IMR-90 (cell line): Measurements from ENCODE around the gene CCDC40. TPM values are rescaled to one million over a fixed set of nuclear protein-coding genes. Genes with fewer than 3 reads are reported as not detected.

Experiments used
- ATAC-seq: fragments of 200-7000 bp; cut with Tn5 transposase; 2 replicates; pipeline ENCODE4 v1.9.1; 2020; ENCODE audit warnings: low read depth, mild to moderate bottlenecking, moderate library complexity
- BruUV-seq: library from RNA; stranded (reverse); fragments of 400-500 nt; replicated peaks from 2 replicates; lab custom pipeline; 2021; lab: Mats Ljungman, UMichigan
- CTCF ChIA-PET: fragments of 300-600 bp; formaldehyde crosslinking; extraction: SDS; loops from one replicate; lab custom pipeline; 2021; ENCODE audit warnings: antibody characterized with exemption; lab: Yijun Ruan, JAX
- POLR2A ChIA-PET: fragments of 300-600 bp; sonication (Branson Sonifier 250); formaldehyde crosslinking; loops from one replicate; lab custom pipeline; 2022; ENCODE audit warnings: antibody characterized with exemption; ENCODE audit not compliant: unreplicated experiment; lab: Charles Lee
- DNase-seq: peaks from one replicate; pipeline ENCODE4 v3.0.0; 2013
- H2AFZ ChIP-seq: replicated peaks from 2 replicates; pipeline ENCODE3; 2013; ENCODE audit warnings: low read length, mild to moderate bottlenecking; ENCODE audit not compliant: poor library complexity
- H2AK5ac ChIP-seq: 2 replicates; pipeline ENCODE4 v1.6.1; 2013; ENCODE audit warnings: low read depth, low read length, inconsistent platforms
- H2AK9ac ChIP-seq: replicated peaks from 2 replicates; pipeline ENCODE3; 2013; ENCODE audit warnings: mild to moderate bottlenecking, low read depth, low read length, moderate library complexity; ENCODE audit not compliant: poor library complexity
- H2BK120ac ChIP-seq: 2 replicates; pipeline ENCODE4 v1.6.1; 2013; ENCODE audit warnings: low read depth, low read length, inconsistent platforms
- H2BK15ac ChIP-seq: 3 replicates; pipeline ENCODE4 v1.6.1; 2013; ENCODE audit warnings: low read depth, low read length, inconsistent platforms
- H2BK20ac ChIP-seq: 2 replicates; pipeline ENCODE4 v1.6.1; 2013; ENCODE audit warnings: low read depth, mild to moderate bottlenecking, inconsistent platforms, low read length, moderate library complexity
- H2BK5ac ChIP-seq: 2 replicates; pipeline ENCODE4 v1.6.1; 2013; ENCODE audit warnings: mild to moderate bottlenecking, low read depth, low read length, inconsistent platforms; ENCODE audit not compliant: poor library complexity, severe bottlenecking
- H3K14ac ChIP-seq: replicated peaks from 2 replicates; pipeline ENCODE4 v1.6.1; 2013; ENCODE audit warnings: low read depth, low read length, inconsistent platforms
- H3K18ac ChIP-seq: 2 replicates; pipeline ENCODE4 v1.6.1; 2013; ENCODE audit warnings: low read depth, low read length, control low read depth
- H3K23ac ChIP-seq: 2 replicates; pipeline ENCODE4 v1.6.1; 2013; ENCODE audit warnings: low read depth, low read length, inconsistent platforms
- H3K27ac ChIP-seq: 2 replicates; pipeline ENCODE4 v1.5.1; 2013; ENCODE audit warnings: mild to moderate bottlenecking, control low read depth, low read length; ENCODE audit not compliant: insufficient read depth
- H3K27me3 ChIP-seq: 2 replicates; pipeline ENCODE4 v1.6.1; 2013; ENCODE audit warnings: low read length; ENCODE audit not compliant: control insufficient read depth, insufficient read depth
- H3K36me3 ChIP-seq: 2 replicates; pipeline ENCODE4 v1.6.1; 2013; ENCODE audit warnings: low read length, mixed read lengths; ENCODE audit not compliant: control insufficient read depth, insufficient read depth
- H3K4ac ChIP-seq: 2 replicates; pipeline ENCODE4 v1.6.1; 2013; ENCODE audit warnings: low read depth, low read length, inconsistent platforms
- H3K4me1 ChIP-seq: 2 replicates; pipeline ENCODE4 v1.6.1; 2013; ENCODE audit warnings: low read length, mixed read lengths; ENCODE audit not compliant: control insufficient read depth, insufficient read depth
- H3K4me2 ChIP-seq: 2 replicates; pipeline ENCODE4 v1.6.1; 2013; ENCODE audit warnings: low read depth, mild to moderate bottlenecking, control low read depth, low read length, moderate library complexity
- H3K4me3 ChIP-seq: 2 replicates; pipeline ENCODE4 v1.5.1; 2013; ENCODE audit warnings: low read depth, mild to moderate bottlenecking, control low read depth, low read length, moderate library complexity; ENCODE audit not compliant: insufficient read depth
- H3K56ac ChIP-seq: 2 replicates; pipeline ENCODE4 v1.6.1; 2013; ENCODE audit warnings: low read length, inconsistent platforms; ENCODE audit not compliant: insufficient read depth; ENCODE audit errors: extremely low read depth
- H3K79me1 ChIP-seq, 2 experiments: 2 replicates each; pipeline ENCODE4 v1.6.1; 2013; ENCODE audit warnings: low read length in 2 of 2, inconsistent platforms in 1 of 2, low read depth in 1 of 2
- H3K9ac ChIP-seq: 2 replicates; pipeline ENCODE4 v1.6.1; 2013; ENCODE audit warnings: low read depth, low read length, control low read depth
- H3K9me1 ChIP-seq: 2 replicates; pipeline ENCODE4 v1.6.1; 2013; ENCODE audit warnings: low read length, inconsistent platforms; ENCODE audit not compliant: insufficient read depth
- H3K9me3 ChIP-seq: 2 replicates; pipeline ENCODE4 v1.6.1; 2013; ENCODE audit warnings: low read length; ENCODE audit not compliant: control insufficient read depth, insufficient read depth
- H4K20me1 ChIP-seq: 2 replicates; pipeline ENCODE4 v1.6.1; 2013; ENCODE audit warnings: low read length, inconsistent platforms; ENCODE audit not compliant: insufficient read depth
- H4K5ac ChIP-seq: 2 replicates; pipeline ENCODE4 v1.6.1; 2013; ENCODE audit warnings: mild to moderate bottlenecking, low read depth, low read length, control low read depth
- H4K8ac ChIP-seq, 2 experiments: 2 replicates each; pipeline ENCODE4 v1.6.1; 2013; ENCODE audit warnings: low read depth in 2 of 2, low read length in 2 of 2, control low read depth in 1 of 2, inconsistent platforms in 1 of 2
- H4K91ac ChIP-seq: 2 replicates; pipeline ENCODE4 v1.6.1; 2013; ENCODE audit warnings: low read depth, low read length, inconsistent platforms; ENCODE audit not compliant: insufficient read depth
- BHLHE40 ChIP-seq: fragments of 150-350 bp; IDR thresholded peaks from 2 replicates; pipeline ENCODE4 v1.6.1; 2016; ENCODE audit warnings: mild to moderate bottlenecking, low read depth, low read length
- CEBPB ChIP-seq: IDR thresholded peaks from 2 replicates; pipeline ENCODE4 v1.6.1; 2012; ENCODE audit warnings: low read depth, low read length, improper control_type of control experiment
- CHD1 ChIP-seq: IDR thresholded peaks from 2 replicates; pipeline ENCODE4 v1.6.1; 2012; ENCODE audit warnings: low read depth, low read length, improper control_type of control experiment
- CTCF ChIP-seq: conservative IDR thresholded peaks from 2 replicates; pipeline ENCODE4 v1.5.1; 2012; ENCODE audit warnings: mild to moderate bottlenecking, low read depth, low read length, improper control_type of control experiment
- ELK1 ChIP-seq: fragments of 150-350 bp; IDR thresholded peaks from 2 replicates; pipeline ENCODE4 v1.6.1; 2016; ENCODE audit warnings: low read depth, mild to moderate bottlenecking, low read length, moderate library complexity, borderline replicate concordance
- FOS ChIP-seq: fragments of 150-350 bp; IDR thresholded peaks from 2 replicates; pipeline ENCODE4 v1.6.1; 2016; ENCODE audit warnings: low read depth, low read length
- MAFK ChIP-seq: IDR thresholded peaks from 2 replicates; pipeline ENCODE4 v1.6.1; 2012; ENCODE audit warnings: low read depth, low read length, improper control_type of control experiment
- MAZ ChIP-seq: IDR thresholded peaks from 2 replicates; pipeline ENCODE4 v1.6.1; 2012; ENCODE audit warnings: low read depth, mild to moderate bottlenecking, low read length, improper control_type of control experiment, moderate library complexity, borderline replicate concordance
- MXI1 ChIP-seq: IDR thresholded peaks from 2 replicates; pipeline ENCODE4 v1.6.1; 2012; ENCODE audit warnings: low read depth, mild to moderate bottlenecking, low read length, moderate library complexity, borderline replicate concordance
- NFE2L2 ChIP-seq: fragments of 150-350 bp; IDR thresholded peaks from 2 replicates; pipeline ENCODE4 v1.6.1; 2016; ENCODE audit warnings: low read depth, mild to moderate bottlenecking, low read length
- POLR2A ChIP-seq: IDR thresholded peaks from 2 replicates; pipeline ENCODE4 v1.6.1; 2012; ENCODE audit warnings: mild to moderate bottlenecking, low read depth, low read length
- RAD21 ChIP-seq: IDR thresholded peaks from 2 replicates; pipeline ENCODE4 v1.6.1; 2012; ENCODE audit warnings: low read length, improper control_type of control experiment
- RCOR1 ChIP-seq: IDR thresholded peaks from 2 replicates; pipeline ENCODE4 v1.6.1; 2012; ENCODE audit warnings: mild to moderate bottlenecking, low read length, improper control_type of control experiment; ENCODE audit not compliant: insufficient replicate concordance
- RFX5 ChIP-seq: IDR thresholded peaks from 2 replicates; pipeline ENCODE4 v1.8.0; 2012; ENCODE audit warnings: low read depth, mild to moderate bottlenecking, low read length, moderate library complexity
- SMC3 ChIP-seq: fragments of 150-350 bp; IDR thresholded peaks from 2 replicates; pipeline ENCODE4 v1.6.1; 2016; ENCODE audit warnings: low read depth, mild to moderate bottlenecking, antibody characterized with exemption, low read length, moderate library complexity
- USF2 ChIP-seq: fragments of 150-350 bp; IDR thresholded peaks from 2 replicates; pipeline ENCODE4 v1.6.1; 2017; ENCODE audit warnings: mild to moderate bottlenecking, antibody characterized with exemption, low read length, low read depth
- WGBS, 2 experiments: methylation state at CpG; one replicate each; pipeline versions ENCODE4 v1.1.5 to v1.1.7; 2013; ENCODE audit warnings: missing lambda C conversion rate in 2 of 2; ENCODE audit not compliant: insufficient read length in 1 of 2; ENCODE audit errors: extremely low coverage in 2 of 2; 5-methylcytosine and 5-hydroxymethylcytosine counted together
- dilution Hi-C: fragments of 300-500 bp; cut with HindIII; formaldehyde crosslinking; loops from one replicate; pipeline ENCODE4 v1.14.3; 2018; ENCODE audit warnings: low sequenced_read_pairs; ENCODE audit not compliant: unreplicated experiment
- in situ Hi-C: fragments of 300-500 bp; cut with MboI; formaldehyde crosslinking; loops from 3 replicates; pipeline ENCODE4 v1.14.3; 2019; ENCODE audit warnings: low sequenced_read_pairs, inconsistent platforms, mixed read lengths
- intact Hi-C: fragments of 100-400 bp; cut with micrococcal nuclease; formaldehyde crosslinking; loops from 2 replicates; pipeline ENCODE4 v1.10.0; 2022
- polyA plus RNA-seq, 3 experiments: library from polyadenylated mRNA; depleted of rRNA; stranded (reverse); fragments of >200 nt; gene quantifications; 2 replicates each; pipeline ENCODE4 v1.2.3, GENCODE V29; 2012; ENCODE audit warnings: low replicate concordance in 1 of 3
- total RNA-seq: library from RNA; depleted of rRNA; stranded (reverse); fragments of >200 nt; gene quantifications from 2 replicates; pipeline ENCODE4 v1.2.3, GENCODE V29; 2012

CCDC40 gene
- total and polyA plus RNA-seq, 2 of the 4 experiments (the other 2 are of a cell fraction): 0.90 to 4.7 TPM

- CTCF ChIA-PET: no interaction called here
- dilution Hi-C loops: no loop called here
Measured at GRCh38 chr17:80133626-80133970, 97.2 kb downstream of the CCDC40 start.

More at GRCh38 chr17:80133626-80133970, 97.2 kb downstream of the CCDC40 start:
- Histone ChIP-seq H4K8ac (no peak overlapping the region), H2BK5ac (no peak overlapping the region), H4K5ac (no peak overlapping the region), H3K79me1 (peaks cover 0 to 7% of the 10 kb centered on the region in 2 experiments; a peak in 1 of 4 replicates), H3K4me1 (no peaks in the 10 kb centered on the region), H3K36me3 (peaks cover 48% of the 10 kb centered on the region), H3K9ac (no peak overlapping the region), H2AK9ac (no peak overlapping the region), H3K4me2 (no peak overlapping the region), H2AFZ (no peak overlapping the region), H4K20me1 (no peaks in the 10 kb centered on the region), H3K18ac (no peak overlapping the region), H4K91ac (no peak overlapping the region), H3K27me3 (0 out of 2 replicates have a peak, but pooled peaks cover 2% of the 10 kb centered on the region), H2BK15ac (no peak overlapping the region), H2BK120ac (no peak overlapping the region), H2AK5ac (no peak overlapping the region), H3K9me3 (no peaks in the 10 kb centered on the region), H3K56ac (no peak overlapping the region), H3K9me1 (peaks cover 4% of the 10 kb centered on the region; the same call in 1 of the 2 replicates), H3K27ac (no peak overlapping the region), H3K23ac (no peak overlapping the region), H3K4ac (no peak overlapping the region), H3K4me3 (no peak overlapping the region), H2BK20ac (no peak overlapping the region), H3K14ac (no peak overlapping the region)
- WGBS, 2 experiments: 98% methylated on average over 6 of the region's 6 CpGs; no CpG with 5 or more reads in 1 of the 2 experiments
- TF ChIP-seq BHLHE40: no peak
- TF ChIP-seq CTCF: no peak
- no peak for TF ChIP-seq CEBPB
- TF ChIP-seq USF2: no peak
- TF ChIP-seq RCOR1: no peak
- no peak for TF ChIP-seq RFX5
- no peak for TF ChIP-seq MXI1
- no peak for TF ChIP-seq MAZ
- no peak for TF ChIP-seq NFE2L2
- no peak for TF ChIP-seq ELK1
- no peak for TF ChIP-seq FOS
- no peak for TF ChIP-seq SMC3
- no peak for TF ChIP-seq MAFK
- TF ChIP-seq POLR2A: no peak
- TF ChIP-seq RAD21: no peak
- TF ChIP-seq CHD1: no peak
- ATAC-seq (no peak), DNase-seq (no peak)
- BruUV-seq: no TSS peak
- POLR2A ChIA-PET: interaction anchor here (0.6 kb wide), 1 partner anchor 266 kb away, joined by 3 read pairs; no protein-coding TSS in a partner anchor
- in situ Hi-C loops: no loop called here
- intact Hi-C loops: no loop called here
